DMS79 (cell line): ENCODE measurements around the gene EPN3.
A peak's percentile ranks its signal among the peaks of the same experiment; 100 is the strongest.

ENCODE experiments used
- DNase-seq: peaks from one replicate; lab custom pipeline; 2025; lab: John Stamatoyannopoulos, UW

Gene EPN3

DNA sequence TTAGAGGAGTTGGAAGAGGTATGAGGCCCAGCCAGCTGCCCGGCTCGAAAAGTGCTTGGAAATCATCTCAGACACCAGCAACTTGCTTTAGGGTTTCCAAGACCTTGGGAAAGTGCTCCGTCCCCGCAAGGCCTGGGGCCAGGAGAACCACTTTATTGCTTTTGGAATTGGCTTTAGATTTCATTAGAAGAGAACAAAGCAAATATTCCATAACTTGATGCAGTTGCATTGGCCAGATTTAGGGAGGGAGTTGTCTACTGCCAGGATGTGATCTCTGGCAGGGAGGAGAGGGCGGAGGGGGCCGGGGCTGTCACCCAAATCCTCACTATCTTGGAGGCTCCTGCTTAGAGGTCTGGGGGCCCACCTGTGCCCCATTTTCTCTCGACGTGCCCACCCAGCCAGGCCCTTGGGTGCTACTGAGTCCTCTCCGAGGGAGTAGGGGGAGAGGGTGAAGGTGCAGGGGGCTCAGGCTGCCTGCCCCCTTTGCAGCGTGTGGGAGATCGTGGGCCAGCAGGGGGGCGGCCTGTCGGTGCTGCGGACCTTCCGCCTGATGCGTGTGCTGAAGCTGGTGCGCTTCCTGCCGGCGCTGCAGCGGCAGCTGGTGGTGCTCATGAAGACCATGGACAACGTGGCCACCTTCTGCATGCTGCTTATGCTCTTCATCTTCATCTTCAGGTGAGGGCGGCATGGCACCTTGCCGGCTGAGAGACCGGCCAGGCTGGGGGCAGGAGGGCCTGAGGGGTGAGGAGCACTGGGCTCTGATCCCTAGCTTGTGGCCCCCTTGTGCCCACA, 58.6 kb downstream of the EPN3 start:
- DNase-seq, result no peak

DNA sequence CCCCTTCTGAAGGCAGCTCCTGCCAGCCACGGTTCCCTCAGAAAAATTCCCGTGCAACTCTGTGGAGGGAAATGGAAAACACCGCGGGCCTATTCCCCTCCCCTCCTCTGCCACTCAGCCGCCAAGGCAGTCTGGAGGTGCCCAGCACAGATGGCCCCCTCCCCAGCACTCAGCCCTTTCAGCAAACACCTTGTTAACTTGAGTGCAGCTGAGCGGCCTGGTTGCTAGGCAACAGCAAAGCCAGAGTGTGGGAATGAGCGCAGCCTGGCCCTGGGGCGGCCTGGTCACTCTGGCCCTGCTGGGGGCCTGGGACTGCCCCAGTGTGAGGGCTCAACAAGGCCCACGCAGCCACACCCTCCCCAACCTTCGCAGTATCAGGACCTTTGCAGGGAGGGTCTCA, 60.8 kb downstream of the EPN3 start:
- peak; percentile 64 for DNase-seq
